IMR-90 (cell line): ENCODE measurements around the gene SLC6A7. TPM values are rescaled to one million over a fixed set of nuclear protein-coding genes. Genes with fewer than 3 reads are reported as not detected.

Source experiments
- ATAC-seq: fragments of 200-7000 bp; cut with Tn5 transposase; 2 replicates; pipeline ENCODE4 v1.9.1; 2020; ENCODE audit warnings: low read depth, mild to moderate bottlenecking, moderate library complexity
- BruUV-seq: library from RNA; stranded (reverse); fragments of 400-500 nt; replicated peaks from 2 replicates; lab custom pipeline; 2021; lab: Mats Ljungman, UMichigan
- CTCF ChIA-PET: fragments of 300-600 bp; formaldehyde crosslinking; extraction: SDS; loops from one replicate; lab custom pipeline; 2021; ENCODE audit warnings: antibody characterized with exemption; lab: Yijun Ruan, JAX
- POLR2A ChIA-PET: fragments of 300-600 bp; sonication (Branson Sonifier 250); formaldehyde crosslinking; loops from one replicate; lab custom pipeline; 2022; ENCODE audit warnings: antibody characterized with exemption; ENCODE audit not compliant: unreplicated experiment; lab: Charles Lee
- DNase-seq: peaks from one replicate; pipeline ENCODE4 v3.0.0; 2013
- H2AFZ ChIP-seq: replicated peaks from 2 replicates; pipeline ENCODE3; 2013; ENCODE audit warnings: low read length, mild to moderate bottlenecking; ENCODE audit not compliant: poor library complexity
- H2AK5ac ChIP-seq: 2 replicates; pipeline ENCODE4 v1.6.1; 2013; ENCODE audit warnings: low read depth, low read length, inconsistent platforms
- H2AK9ac ChIP-seq: replicated peaks from 2 replicates; pipeline ENCODE3; 2013; ENCODE audit warnings: mild to moderate bottlenecking, low read depth, low read length, moderate library complexity; ENCODE audit not compliant: poor library complexity
- H2BK120ac ChIP-seq: 2 replicates; pipeline ENCODE4 v1.6.1; 2013; ENCODE audit warnings: low read depth, low read length, inconsistent platforms
- H2BK15ac ChIP-seq: 3 replicates; pipeline ENCODE4 v1.6.1; 2013; ENCODE audit warnings: low read depth, low read length, inconsistent platforms
- H2BK20ac ChIP-seq: 2 replicates; pipeline ENCODE4 v1.6.1; 2013; ENCODE audit warnings: low read depth, mild to moderate bottlenecking, inconsistent platforms, low read length, moderate library complexity
- H2BK5ac ChIP-seq: 2 replicates; pipeline ENCODE4 v1.6.1; 2013; ENCODE audit warnings: mild to moderate bottlenecking, low read depth, low read length, inconsistent platforms; ENCODE audit not compliant: poor library complexity, severe bottlenecking
- H3K14ac ChIP-seq: replicated peaks from 2 replicates; pipeline ENCODE4 v1.6.1; 2013; ENCODE audit warnings: low read depth, low read length, inconsistent platforms
- H3K18ac ChIP-seq: 2 replicates; pipeline ENCODE4 v1.6.1; 2013; ENCODE audit warnings: low read depth, low read length, control low read depth
- H3K23ac ChIP-seq: 2 replicates; pipeline ENCODE4 v1.6.1; 2013; ENCODE audit warnings: low read depth, low read length, inconsistent platforms
- H3K27ac ChIP-seq: 2 replicates; pipeline ENCODE4 v1.5.1; 2013; ENCODE audit warnings: mild to moderate bottlenecking, control low read depth, low read length; ENCODE audit not compliant: insufficient read depth
- H3K27me3 ChIP-seq: 2 replicates; pipeline ENCODE4 v1.6.1; 2013; ENCODE audit warnings: low read length; ENCODE audit not compliant: control insufficient read depth, insufficient read depth
- H3K36me3 ChIP-seq: 2 replicates; pipeline ENCODE4 v1.6.1; 2013; ENCODE audit warnings: low read length, mixed read lengths; ENCODE audit not compliant: control insufficient read depth, insufficient read depth
- H3K4ac ChIP-seq: 2 replicates; pipeline ENCODE4 v1.6.1; 2013; ENCODE audit warnings: low read depth, low read length, inconsistent platforms
- H3K4me1 ChIP-seq: 2 replicates; pipeline ENCODE4 v1.6.1; 2013; ENCODE audit warnings: low read length, mixed read lengths; ENCODE audit not compliant: control insufficient read depth, insufficient read depth
- H3K4me2 ChIP-seq: 2 replicates; pipeline ENCODE4 v1.6.1; 2013; ENCODE audit warnings: low read depth, mild to moderate bottlenecking, control low read depth, low read length, moderate library complexity
- H3K4me3 ChIP-seq: 2 replicates; pipeline ENCODE4 v1.5.1; 2013; ENCODE audit warnings: low read depth, mild to moderate bottlenecking, control low read depth, low read length, moderate library complexity; ENCODE audit not compliant: insufficient read depth
- H3K56ac ChIP-seq: 2 replicates; pipeline ENCODE4 v1.6.1; 2013; ENCODE audit warnings: low read length, inconsistent platforms; ENCODE audit not compliant: insufficient read depth; ENCODE audit errors: extremely low read depth
- H3K79me1 ChIP-seq, 2 experiments: 2 replicates each; pipeline ENCODE4 v1.6.1; 2013; ENCODE audit warnings: low read length in 2 of 2, inconsistent platforms in 1 of 2, low read depth in 1 of 2
- H3K9ac ChIP-seq: 2 replicates; pipeline ENCODE4 v1.6.1; 2013; ENCODE audit warnings: low read depth, low read length, control low read depth
- H3K9me1 ChIP-seq: 2 replicates; pipeline ENCODE4 v1.6.1; 2013; ENCODE audit warnings: low read length, inconsistent platforms; ENCODE audit not compliant: insufficient read depth
- H3K9me3 ChIP-seq: 2 replicates; pipeline ENCODE4 v1.6.1; 2013; ENCODE audit warnings: low read length; ENCODE audit not compliant: control insufficient read depth, insufficient read depth
- H4K20me1 ChIP-seq: 2 replicates; pipeline ENCODE4 v1.6.1; 2013; ENCODE audit warnings: low read length, inconsistent platforms; ENCODE audit not compliant: insufficient read depth
- H4K5ac ChIP-seq: 2 replicates; pipeline ENCODE4 v1.6.1; 2013; ENCODE audit warnings: mild to moderate bottlenecking, low read depth, low read length, control low read depth
- H4K8ac ChIP-seq, 2 experiments: 2 replicates each; pipeline ENCODE4 v1.6.1; 2013; ENCODE audit warnings: low read depth in 2 of 2, low read length in 2 of 2, control low read depth in 1 of 2, inconsistent platforms in 1 of 2
- H4K91ac ChIP-seq: 2 replicates; pipeline ENCODE4 v1.6.1; 2013; ENCODE audit warnings: low read depth, low read length, inconsistent platforms; ENCODE audit not compliant: insufficient read depth
- BHLHE40 ChIP-seq: fragments of 150-350 bp; IDR thresholded peaks from 2 replicates; pipeline ENCODE4 v1.6.1; 2016; ENCODE audit warnings: mild to moderate bottlenecking, low read depth, low read length
- CEBPB ChIP-seq: IDR thresholded peaks from 2 replicates; pipeline ENCODE4 v1.6.1; 2012; ENCODE audit warnings: low read depth, low read length, improper control_type of control experiment
- CHD1 ChIP-seq: IDR thresholded peaks from 2 replicates; pipeline ENCODE4 v1.6.1; 2012; ENCODE audit warnings: low read depth, low read length, improper control_type of control experiment
- FOS ChIP-seq: fragments of 150-350 bp; IDR thresholded peaks from 2 replicates; pipeline ENCODE4 v1.6.1; 2016; ENCODE audit warnings: low read depth, low read length
- MAFK ChIP-seq: IDR thresholded peaks from 2 replicates; pipeline ENCODE4 v1.6.1; 2012; ENCODE audit warnings: low read depth, low read length, improper control_type of control experiment
- MAZ ChIP-seq: IDR thresholded peaks from 2 replicates; pipeline ENCODE4 v1.6.1; 2012; ENCODE audit warnings: low read depth, mild to moderate bottlenecking, low read length, improper control_type of control experiment, moderate library complexity, borderline replicate concordance
- MXI1 ChIP-seq: IDR thresholded peaks from 2 replicates; pipeline ENCODE4 v1.6.1; 2012; ENCODE audit warnings: low read depth, mild to moderate bottlenecking, low read length, moderate library complexity, borderline replicate concordance
- NFE2L2 ChIP-seq: fragments of 150-350 bp; IDR thresholded peaks from 2 replicates; pipeline ENCODE4 v1.6.1; 2016; ENCODE audit warnings: low read depth, mild to moderate bottlenecking, low read length
- POLR2A ChIP-seq: IDR thresholded peaks from 2 replicates; pipeline ENCODE4 v1.6.1; 2012; ENCODE audit warnings: mild to moderate bottlenecking, low read depth, low read length
- RAD21 ChIP-seq: IDR thresholded peaks from 2 replicates; pipeline ENCODE4 v1.6.1; 2012; ENCODE audit warnings: low read length, improper control_type of control experiment
- RCOR1 ChIP-seq: IDR thresholded peaks from 2 replicates; pipeline ENCODE4 v1.6.1; 2012; ENCODE audit warnings: mild to moderate bottlenecking, low read length, improper control_type of control experiment; ENCODE audit not compliant: insufficient replicate concordance
- RFX5 ChIP-seq: IDR thresholded peaks from 2 replicates; pipeline ENCODE4 v1.8.0; 2012; ENCODE audit warnings: low read depth, mild to moderate bottlenecking, low read length, moderate library complexity
- SMC3 ChIP-seq: fragments of 150-350 bp; IDR thresholded peaks from 2 replicates; pipeline ENCODE4 v1.6.1; 2016; ENCODE audit warnings: low read depth, mild to moderate bottlenecking, antibody characterized with exemption, low read length, moderate library complexity
- USF2 ChIP-seq: fragments of 150-350 bp; IDR thresholded peaks from 2 replicates; pipeline ENCODE4 v1.6.1; 2017; ENCODE audit warnings: mild to moderate bottlenecking, antibody characterized with exemption, low read length, low read depth
- WGBS, 2 experiments: methylation state at CpG; one replicate each; pipeline versions ENCODE4 v1.1.5 to v1.1.7; 2013; ENCODE audit warnings: missing lambda C conversion rate in 2 of 2; ENCODE audit not compliant: insufficient read length in 1 of 2; ENCODE audit errors: extremely low coverage in 2 of 2; 5-methylcytosine and 5-hydroxymethylcytosine counted together
- dilution Hi-C: fragments of 300-500 bp; cut with HindIII; formaldehyde crosslinking; loops from one replicate; pipeline ENCODE4 v1.14.3; 2018; ENCODE audit warnings: low sequenced_read_pairs; ENCODE audit not compliant: unreplicated experiment
- in situ Hi-C: fragments of 300-500 bp; cut with MboI; formaldehyde crosslinking; loops from 3 replicates; pipeline ENCODE4 v1.14.3; 2019; ENCODE audit warnings: low sequenced_read_pairs, inconsistent platforms, mixed read lengths
- intact Hi-C: fragments of 100-400 bp; cut with micrococcal nuclease; formaldehyde crosslinking; loops from 2 replicates; pipeline ENCODE4 v1.10.0; 2022
- polyA plus RNA-seq, 3 experiments: library from polyadenylated mRNA; depleted of rRNA; stranded (reverse); fragments of >200 nt; gene quantifications; 2 replicates each; pipeline ENCODE4 v1.2.3, GENCODE V29; 2012; ENCODE audit warnings: low replicate concordance in 1 of 3
- total RNA-seq: library from RNA; depleted of rRNA; stranded (reverse); fragments of >200 nt; gene quantifications from 2 replicates; pipeline ENCODE4 v1.2.3, GENCODE V29; 2012

SLC6A7 gene
- total and polyA plus RNA-seq, 2 of the 4 experiments (the other 2 are of a cell fraction): under 0.01 TPM; not detected in 1

- intact Hi-C loops: no loop called here
Observed at GRCh38 chr5:150174285-150174684, 15.6 kb upstream of the SLC6A7 start.

More at GRCh38 chr5:150174285-150174684, 15.6 kb upstream of the SLC6A7 start:
- no peak overlapping the region for H2AK9ac ChIP-seq
- no peak overlapping the region for H2BK20ac ChIP-seq
- no peaks in the 10 kb centered on the region for H4K20me1 ChIP-seq
- ChIA-PET CTCF (interaction anchor here (1.0 kb wide), 2 partner anchors 9 to 41 kb away, joined by 3 read pairs; no protein-coding TSS in a partner anchor), POLR2A (no interaction called here)
- WGBS, 2 experiments: 56% methylated on average over 2 of the region's 6 CpGs; no CpG with 5 or more reads in 1 of the 2 experiments
- no peak overlapping the region for H4K5ac ChIP-seq
- ATAC-seq (no peak), DNase-seq (no peak)
- H4K91ac ChIP-seq: no peak overlapping the region
- BruUV-seq: no TSS peak
- no peak overlapping the region for H3K56ac ChIP-seq
- no peak overlapping the region for H3K4me3 ChIP-seq
- dilution Hi-C loops: no loop called here
- no peak overlapping the region for H3K4me2 ChIP-seq
- H3K79me1 ChIP-seq: no peaks in the 10 kb centered on the region
- no peaks in the 10 kb centered on the region for H3K36me3 ChIP-seq
- in situ Hi-C loops: loop anchor here (5.0 kb wide), 1 partner anchor 33 kb away; no protein-coding TSS in a partner anchor
- no peak overlapping the region for H4K8ac ChIP-seq
- H3K9me3 ChIP-seq: no peaks in the 10 kb centered on the region
- no peak overlapping the region for H2AK5ac ChIP-seq
- no peak overlapping the region for H2BK15ac ChIP-seq
- no peak overlapping the region for H3K9ac ChIP-seq
- no peak overlapping the region for H3K14ac ChIP-seq
- H3K27ac ChIP-seq: no peak overlapping the region
- no peak overlapping the region for H2AFZ ChIP-seq
- TF ChIP-seq CHD1: no peak
- no peak for TF ChIP-seq CEBPB
- no peak for TF ChIP-seq MXI1
- TF ChIP-seq RFX5: no peak
- no peak for TF ChIP-seq RAD21
- no peak for TF ChIP-seq MAFK
- TF ChIP-seq USF2: no peak
- TF ChIP-seq RCOR1: no peak
- no peak for TF ChIP-seq POLR2A
- TF ChIP-seq NFE2L2: no peak
- no peak for TF ChIP-seq BHLHE40
- TF ChIP-seq MAZ: no peak
- TF ChIP-seq SMC3: no peak
- no peak for TF ChIP-seq FOS
- H3K27me3 ChIP-seq: peaks cover 21% of the 10 kb centered on the region
- no peak overlapping the region for H2BK120ac ChIP-seq
- H3K18ac ChIP-seq: no peak overlapping the region
- H3K4ac ChIP-seq: no peak overlapping the region
- H2BK5ac ChIP-seq: no peak overlapping the region
- no peak overlapping the region for H3K23ac ChIP-seq
- peaks cover 10% of the 10 kb centered on the region for H3K4me1 ChIP-seq
- peaks cover 18% of the 10 kb centered on the region for H3K9me1 ChIP-seq
